Measurements from ENCODE around the gene TAF4. TPM values are rescaled to one million over a fixed set of nuclear protein-coding genes. Genes with fewer than 3 reads are reported as not detected.

The TAF4 gene
- total RNA-seq, 1 donor from 2014 or later: 6.5 TPM

DNA sequence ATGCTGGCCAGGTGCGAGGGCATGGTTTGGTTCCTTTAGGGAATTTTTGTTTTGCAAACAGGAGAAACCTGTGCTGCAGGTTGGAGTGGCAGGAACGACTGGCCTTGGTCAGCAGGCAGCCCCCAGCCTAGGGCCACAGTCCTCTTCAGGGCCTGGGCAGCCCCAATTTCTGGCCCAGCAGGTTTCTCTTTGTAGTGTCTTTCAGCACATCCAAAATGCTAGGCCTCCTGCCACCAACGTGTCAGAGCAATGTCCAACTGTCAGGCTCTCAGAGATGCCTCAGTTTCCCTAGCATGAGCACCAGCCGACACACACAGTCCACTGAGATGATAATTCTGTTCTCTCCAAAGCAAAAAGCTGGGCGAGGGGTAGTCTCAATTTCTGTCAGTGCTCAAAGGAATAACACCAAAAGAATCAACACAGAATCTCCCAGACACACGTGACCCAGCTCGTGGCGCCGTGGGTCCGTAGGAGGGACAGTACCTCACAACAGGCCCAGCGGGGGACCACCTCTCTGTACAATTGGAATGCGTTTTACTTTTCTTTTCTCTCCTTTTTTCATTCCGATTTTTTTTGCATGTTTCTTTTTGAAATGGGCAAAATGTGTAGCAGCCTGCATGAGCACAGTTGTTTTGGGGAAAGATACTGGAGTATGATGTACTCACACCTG is 125.9 kb downstream of the TAF4 start:
- FAIRE-seq: no peak
- no peak for DNase-seq (ENCODE audit: low spot score in 2 of 2)

DNA sequence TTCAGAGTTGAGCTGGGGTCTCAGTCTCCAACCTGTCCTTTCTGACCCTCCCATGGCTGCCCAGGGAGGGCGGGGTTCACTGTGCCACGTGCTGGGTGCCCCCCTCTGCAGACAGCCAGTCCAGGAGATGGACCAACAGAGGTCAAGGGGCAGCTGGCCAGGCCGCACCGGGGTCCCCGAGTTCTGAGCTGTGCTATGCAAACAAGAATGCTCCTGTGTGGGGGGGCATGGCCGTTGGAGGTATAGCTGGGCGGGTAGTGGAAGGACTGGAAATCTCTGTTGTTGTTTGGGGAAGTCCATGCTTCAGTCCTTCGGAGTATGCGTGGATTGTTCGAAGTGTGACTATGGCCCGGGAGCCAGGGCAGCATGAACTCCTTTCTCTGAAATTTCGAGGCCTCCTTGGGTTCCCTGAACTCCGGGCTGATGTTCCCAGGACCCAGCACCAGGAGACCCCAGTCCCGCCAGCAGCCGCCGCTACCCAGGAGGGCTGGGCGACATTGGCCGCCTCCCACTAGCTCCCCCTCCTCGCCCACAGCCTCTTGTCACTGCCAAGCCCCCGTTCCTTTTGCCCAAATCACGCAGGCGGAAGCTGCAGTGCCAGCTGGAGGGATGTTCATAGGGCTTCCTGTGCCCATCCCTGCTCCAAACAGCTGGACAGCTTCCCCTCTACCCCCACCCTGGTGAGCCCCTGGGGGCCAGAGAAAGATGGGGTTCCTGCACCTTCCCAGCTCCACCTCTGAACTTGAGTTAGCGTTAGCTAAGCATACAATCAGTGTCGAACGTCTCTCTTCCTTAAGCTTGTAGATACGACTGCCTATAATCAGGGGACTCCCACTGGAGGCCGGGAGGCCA is 126.6 kb downstream of the TAF4 start:
- DNase-seq (ENCODE audit: low spot score in 2 of 2) (no peak), FAIRE-seq (no peak)

DNA sequence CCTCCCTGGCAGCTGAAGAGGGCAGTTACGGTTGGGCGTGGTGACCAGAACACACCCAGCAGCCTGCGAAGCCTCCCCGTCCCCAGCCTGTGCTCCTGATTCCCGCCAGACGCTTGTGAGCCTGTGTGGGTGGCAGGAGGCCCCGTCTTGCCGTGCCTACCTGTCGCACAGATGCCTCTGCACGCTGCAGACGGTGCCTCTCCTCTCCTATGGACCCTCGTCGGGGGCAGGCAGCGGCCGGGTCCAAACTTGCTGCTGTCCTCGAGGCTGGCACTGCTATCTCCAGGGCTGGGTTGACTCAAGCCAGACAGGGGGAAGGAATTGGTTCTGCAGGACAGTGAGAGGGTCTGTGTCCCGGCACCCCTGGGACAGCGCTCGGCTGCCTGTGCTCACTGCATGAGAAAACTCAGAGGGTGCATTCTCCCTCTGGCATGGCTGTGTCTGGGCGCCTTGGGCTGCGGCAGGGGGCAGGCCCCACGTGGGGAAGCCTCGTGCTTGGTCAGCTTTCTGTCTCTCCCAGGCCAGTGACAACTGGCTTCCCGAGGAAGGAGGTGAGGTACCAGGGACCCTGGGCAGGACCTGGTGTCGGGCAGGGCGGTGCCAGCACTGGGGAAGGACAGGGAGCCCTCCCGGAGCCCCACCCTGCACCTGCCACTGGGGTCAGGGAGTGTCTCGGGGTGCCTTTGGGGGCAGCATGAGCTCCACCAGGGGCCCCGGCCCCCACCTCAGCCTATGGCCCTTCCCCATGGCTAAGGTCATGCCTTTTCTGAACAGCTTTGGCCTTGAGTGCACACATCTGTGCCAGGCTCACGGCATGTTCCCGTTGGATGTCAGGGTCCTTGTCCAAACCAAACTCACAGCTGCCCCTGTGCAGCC is 127.5 kb downstream of the TAF4 start:
- FAIRE-seq (no peak), DNase-seq (ENCODE audit: low spot score in 2 of 2) (no peak)

DNA sequence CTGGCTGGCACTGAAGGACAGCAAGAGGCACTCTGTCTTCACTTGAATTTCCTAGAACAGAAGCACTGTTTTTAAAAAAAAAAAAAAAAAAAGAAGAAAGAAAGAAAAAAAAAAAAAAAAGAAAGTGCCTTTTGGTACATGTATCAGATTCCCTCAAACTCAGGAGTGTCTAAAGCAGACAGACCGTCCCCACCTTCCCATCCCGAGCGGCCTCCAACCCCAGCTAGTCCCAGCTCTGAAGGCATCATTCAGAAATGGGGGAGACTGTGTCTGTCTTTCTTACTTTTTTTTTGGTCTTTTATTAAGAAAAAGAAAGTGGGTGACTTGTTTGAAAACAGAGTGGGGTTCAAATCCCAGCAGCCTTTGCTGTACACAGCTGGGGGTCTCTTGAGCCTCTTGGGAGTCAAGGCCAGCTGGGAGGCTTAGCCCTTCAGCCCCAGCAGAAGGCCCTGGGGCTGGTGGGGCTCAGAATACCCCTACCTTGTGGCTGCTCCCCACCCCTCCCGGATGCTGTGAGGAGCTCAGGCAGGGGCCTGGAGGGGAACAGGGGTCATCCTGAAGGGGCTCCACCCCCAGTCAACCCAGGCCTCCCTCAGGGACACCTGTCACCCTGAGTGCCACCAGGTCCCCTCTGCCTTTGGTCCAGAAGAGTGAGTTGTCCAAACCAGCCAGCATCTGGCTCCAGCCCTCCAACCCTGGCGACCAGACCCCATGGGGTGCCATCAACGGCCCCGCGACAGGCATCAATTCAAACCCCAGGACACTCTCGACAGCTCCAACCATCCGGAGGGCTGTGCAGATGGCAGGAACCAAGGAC is 128.3 kb downstream of the TAF4 start:
- no peak for FAIRE-seq
- no peak for DNase-seq (ENCODE audit: low spot score in 2 of 2)

DNA sequence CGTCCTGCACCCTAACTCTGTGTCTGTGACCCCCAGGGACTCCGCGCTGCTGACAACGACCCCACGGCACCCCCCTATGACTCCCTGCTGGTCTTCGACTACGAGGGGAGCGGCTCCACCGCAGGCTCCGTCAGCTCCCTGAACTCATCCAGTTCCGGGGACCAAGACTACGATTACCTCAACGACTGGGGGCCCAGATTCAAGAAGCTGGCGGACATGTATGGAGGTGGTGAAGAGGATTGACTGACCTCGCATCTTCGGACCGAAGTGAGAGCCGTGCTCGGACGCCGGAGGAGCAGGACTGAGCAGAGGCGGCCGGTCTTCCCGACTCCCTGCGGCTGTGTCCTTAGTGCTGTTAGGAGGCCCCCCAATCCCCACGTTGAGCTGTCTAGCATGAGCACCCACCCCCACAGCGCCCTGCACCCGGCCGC is 129.0 kb downstream of the TAF4 start:
- FAIRE-seq (no peak), DNase-seq (ENCODE audit: low spot score in 2 of 2) (no peak)

DNA sequence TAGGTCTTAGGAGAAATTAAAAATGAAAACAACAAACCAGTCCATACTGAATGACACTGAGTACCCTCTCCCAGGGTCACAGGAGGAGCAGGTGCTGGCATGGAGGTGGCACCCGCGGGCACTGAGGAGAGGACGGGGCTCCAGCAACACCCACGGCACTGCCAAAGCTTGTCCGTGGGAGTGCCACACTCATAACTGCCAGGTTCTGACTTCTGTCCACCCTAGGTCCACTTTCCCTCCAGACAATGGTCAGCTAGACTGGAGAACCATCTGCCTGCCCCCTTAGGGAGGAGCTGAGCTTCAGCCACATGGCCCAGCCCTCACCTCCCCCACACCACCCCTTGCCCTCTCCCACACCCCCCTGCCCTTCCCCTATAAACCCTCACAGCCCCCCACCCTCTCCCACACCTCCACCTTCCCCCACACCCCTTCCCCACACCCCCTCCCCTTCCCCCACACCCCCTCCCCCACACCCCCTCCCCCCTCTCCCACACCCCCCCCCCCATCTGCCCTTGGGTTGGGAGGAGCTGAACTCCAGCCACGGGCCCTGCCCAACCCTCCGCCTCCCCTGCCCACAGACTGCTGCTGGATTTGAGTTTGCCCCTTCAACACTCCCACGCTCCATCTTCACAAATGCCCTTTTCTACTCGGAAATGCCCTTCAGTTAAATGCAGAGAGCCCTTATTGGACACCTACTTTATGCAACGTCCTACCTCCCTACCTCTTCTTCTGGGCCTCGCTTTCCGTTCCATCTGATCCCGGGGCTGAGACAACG is 129.6 kb downstream of the TAF4 start:
- FAIRE-seq (no peak), DNase-seq (ENCODE audit: low spot score in 2 of 2) (no peak)

DNA sequence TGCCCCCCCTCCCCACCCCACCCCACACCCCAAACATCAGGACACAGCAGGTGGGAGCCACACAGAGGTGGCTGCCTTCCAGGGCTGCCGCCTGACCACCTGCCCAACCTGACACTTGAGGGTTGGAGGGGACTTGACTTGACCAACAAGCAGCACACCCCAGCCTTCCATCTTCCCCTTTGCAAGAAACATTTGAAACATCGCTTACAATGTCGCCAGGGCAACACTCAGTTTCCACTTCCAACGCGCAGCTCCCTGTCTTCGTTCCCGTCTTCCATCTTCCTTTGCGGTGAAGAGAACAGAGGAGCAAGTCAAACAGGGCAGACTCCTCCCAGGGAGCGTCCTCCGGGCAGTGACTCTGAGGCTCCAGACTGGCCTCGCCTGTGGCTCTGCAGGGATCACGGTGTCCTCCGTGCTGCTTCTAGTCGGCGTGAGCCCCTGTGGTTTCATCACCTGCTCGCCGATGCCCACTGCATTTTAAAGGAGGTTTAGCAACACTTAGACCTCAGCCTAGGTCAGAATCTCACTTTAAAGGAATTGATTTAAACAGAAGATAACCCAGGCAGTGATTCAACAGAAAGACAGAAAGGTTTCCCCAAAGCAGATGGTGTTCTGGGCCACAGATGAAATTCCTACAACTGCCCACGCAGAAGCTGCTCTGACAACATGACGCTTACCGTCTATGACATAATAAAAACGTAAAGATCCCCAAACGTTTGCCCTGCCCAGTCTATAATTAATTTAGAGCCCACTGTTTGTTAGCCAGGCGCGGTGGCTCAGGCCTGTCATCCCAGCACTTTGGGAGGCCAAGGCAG is 130.8 kb downstream of the TAF4 start:
- FAIRE-seq: no peak
- DNase-seq (ENCODE audit: low spot score in 2 of 2): peak in 1 of 2 donors; percentile 59

DNA sequence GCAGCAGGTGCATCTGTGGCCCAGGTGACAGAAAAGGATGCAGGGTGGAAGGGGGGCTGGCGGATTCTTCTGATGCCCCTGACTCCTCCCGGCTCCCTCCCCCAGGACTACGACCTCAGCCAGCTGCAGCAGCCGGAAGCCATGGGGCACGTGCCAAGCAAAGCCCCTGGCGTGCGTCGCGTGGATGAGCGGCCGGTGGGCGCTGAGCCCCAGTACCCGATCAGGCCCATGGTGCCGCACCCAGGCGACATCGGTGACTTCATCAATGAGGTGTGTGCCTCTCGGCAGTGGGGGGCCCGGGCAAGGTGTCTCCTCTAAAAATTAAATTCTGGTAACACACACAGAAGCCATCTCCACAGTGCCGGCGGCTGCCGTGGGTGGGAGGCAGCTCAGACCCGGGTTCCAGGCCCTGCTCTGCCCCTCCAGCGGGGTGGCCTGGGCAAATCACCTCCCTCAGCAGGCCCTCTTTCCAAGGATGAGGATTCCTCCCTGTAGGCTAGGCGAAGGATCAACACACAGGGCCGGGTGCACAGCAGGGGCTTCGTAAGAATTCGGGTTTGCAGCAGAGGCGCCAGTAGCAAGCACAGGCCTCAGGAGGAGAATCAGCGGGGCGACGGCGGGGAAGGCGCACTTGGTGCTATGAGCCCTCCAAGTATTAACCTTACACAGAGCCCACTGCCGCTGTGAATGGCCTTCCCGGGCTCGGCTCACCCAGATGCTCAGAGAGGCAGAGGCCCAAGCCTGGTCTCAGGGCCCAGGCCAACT is 131.5 kb downstream of the TAF4 start:
- no peak for DNase-seq (ENCODE audit: low spot score in 2 of 2)
- no peak for FAIRE-seq

DNA sequence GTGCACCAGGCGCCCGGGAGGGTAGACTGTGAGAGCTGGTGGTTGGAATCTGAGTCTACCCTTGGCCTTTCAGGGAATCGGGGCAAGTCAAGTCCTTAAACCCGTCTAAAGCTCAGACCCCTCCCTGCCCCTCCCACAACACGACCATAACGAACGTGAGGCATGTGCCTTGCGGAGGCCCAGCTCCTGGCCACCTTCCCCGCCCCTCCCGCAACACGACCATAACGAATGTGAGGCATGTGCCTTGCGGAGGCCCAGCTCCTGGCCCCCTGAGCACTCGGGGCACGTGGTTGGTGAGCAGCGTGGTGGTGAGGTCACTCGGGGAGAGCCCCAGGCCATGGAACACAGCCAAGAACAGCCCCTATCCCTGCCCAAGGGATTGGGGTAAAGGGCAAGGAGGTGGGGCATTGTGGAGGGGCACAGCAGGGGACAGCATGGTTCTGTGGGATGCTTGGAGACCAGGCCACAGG is 132.2 kb downstream of the TAF4 start:
- FAIRE-seq: no peak
- DNase-seq (ENCODE audit: low spot score in 2 of 2): no peak

DNA sequence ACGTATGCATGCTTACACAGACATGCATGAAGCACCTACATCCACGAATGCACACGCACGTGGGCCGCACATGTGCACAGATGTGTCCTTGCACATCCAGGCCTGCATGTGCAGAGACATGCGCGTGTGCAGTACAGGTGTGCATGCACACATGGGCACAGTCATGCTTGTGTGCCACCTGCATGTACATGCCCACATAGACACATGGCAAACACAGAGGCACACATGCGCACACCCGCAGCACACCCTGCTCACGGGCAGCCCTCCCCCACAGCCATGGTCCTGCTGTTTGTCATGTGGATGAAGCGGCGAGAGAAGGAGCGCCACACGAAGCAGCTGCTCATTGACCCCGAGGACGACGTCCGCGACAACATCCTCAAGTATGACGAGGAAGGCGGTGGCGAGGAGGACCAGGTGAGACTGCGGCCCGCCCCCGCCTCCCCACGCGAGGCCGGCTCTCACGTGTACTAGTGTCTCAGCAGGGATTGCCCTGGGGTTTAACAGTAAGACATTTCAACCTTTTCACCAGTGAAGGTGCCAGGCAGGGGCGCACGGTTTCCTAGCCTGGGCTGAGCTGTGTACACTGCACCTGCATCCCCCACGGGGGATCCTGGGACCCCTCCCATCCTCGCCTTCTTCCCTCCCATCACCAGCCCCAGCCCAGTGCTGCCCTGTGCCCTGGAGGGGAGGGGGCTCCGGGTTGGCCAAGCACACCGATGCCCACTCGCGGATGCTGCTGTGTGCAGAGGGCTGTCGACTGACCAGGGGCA is 132.8 kb downstream of the TAF4 start:
- FAIRE-seq: no peak
- DNase-seq (ENCODE audit: low spot score in 2 of 2): no peak

DNA sequence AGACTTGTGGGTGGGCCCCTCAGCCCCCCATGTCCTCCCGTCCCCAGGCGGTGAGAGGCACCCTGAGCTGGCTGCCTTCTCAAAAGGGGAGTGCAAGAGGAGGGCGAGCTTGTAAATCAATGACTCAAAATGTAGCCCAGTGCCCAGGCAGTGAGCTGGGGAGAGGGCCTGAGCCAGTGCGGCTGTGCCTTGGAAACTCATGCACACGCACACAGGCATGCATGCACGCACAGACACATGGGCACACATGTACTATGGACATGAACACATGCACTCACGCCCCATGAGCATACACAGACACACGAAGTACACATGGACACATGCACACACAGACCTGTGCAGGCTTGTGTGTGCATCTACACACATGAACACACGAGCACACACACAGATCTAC is 133.5 kb downstream of the TAF4 start:
- FAIRE-seq: no peak

DNA sequence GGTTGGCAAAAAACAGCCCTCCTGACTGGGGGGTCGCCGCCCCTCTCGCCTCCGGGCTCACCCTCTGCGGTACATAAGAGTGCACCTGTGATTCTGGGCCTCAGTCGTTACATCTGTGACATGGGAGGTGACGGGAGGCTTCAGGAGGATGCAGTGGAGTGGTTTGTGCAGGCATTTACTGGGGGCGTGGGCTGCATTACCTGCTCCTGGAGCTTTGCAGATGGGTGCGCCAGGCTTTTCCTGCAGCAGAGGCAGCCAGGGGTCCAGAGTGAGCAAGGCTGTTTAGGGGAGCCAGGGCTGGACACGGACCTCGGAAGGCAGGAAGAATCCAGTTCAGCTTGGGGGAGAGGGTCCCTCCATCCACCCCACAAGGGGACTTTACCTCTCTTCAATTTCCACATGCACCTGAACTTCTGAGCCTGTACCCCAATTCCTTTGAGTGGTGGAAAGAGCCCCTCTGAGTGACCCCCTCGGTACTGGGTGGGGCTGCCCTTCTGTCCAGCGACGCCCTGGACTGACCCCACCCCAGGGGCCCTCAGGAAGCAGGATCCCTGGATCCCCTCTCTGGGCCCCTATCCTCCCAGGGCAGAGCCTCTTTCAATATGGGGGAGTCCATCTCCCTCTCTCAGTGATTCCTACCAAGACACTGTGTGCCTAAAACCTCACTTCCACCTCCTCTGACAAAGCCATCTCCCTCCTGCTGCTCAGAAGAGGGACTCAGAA is 134.0 kb downstream of the TAF4 start:
- no peak for FAIRE-seq
- DNase-seq (ENCODE audit: low spot score in 2 of 2): no peak

More for the DNA sequence above, 133.5 kb downstream of the TAF4 start:
- DNase-seq (ENCODE audit: low spot score in 2 of 2): no peak

DNA sequence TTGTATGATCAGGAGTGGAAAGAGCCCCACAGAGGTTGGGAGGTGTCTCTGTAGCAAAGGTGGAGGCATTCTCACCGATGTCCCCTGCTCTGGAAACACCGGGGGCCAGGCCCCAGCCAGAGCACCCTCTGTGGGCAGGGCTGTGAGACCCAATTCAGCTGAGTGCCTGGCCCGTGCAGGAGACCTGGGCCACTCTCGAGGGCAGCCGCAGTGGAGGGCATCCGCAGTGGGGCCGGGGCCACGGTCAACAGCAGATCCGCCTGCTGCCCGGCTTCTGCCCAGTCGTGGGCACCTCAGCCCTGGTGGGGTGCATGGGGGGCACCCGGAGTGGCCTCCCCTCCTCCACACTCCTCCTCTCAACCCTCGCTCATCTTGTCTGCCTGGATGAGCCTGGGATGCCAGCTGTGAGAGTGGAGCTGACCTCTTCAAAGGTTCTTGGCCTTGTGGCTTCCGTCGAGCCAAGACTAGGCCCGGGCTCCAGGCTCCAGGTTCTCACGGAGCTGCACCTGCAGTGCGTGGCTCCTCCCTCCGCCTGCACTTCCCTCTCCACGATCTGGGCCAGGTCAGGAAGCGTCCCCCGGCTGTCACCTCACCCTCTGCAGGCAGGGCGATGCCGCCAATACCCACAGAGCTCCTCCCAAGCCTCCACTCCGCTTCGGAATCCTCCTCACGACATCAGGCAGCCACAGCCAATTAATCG is 134.8 kb downstream of the TAF4 start:
- FAIRE-seq (no peak), DNase-seq (ENCODE audit: low spot score in 2 of 2) (no peak)

DNA sequence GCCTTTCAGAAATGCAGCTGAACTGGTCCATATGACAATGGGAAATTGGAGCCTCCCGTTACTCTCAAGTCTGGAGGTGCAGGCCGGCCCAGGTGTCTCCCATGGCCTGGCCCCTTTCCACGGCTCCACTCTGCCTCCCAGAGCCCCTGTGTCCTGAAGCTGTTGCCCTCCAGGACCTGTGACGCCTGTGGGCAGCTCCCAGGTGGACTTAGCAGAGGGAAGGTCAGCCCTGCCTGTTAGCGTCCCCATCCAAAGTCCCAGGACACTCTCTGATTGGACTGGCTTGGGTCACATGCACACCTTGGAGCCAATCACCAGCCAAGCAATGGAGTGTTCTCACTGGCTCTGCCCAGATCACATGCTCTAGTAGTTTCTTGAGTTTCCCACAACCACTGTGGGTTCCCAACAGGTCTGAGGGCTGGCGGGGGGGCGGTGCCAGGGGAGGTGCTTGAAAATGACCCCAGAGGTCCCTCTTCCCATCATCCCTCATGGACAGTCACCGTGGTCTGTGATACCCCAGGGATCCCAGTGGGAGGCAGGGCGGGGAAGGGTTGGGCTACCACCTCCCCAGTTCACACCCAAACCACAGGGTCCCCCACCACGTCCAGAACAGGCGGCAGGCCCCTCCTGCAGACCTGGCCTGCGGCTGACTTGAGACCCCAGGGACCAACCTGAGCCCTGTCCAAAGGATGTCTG is 135.6 kb downstream of the TAF4 start:
- no peak for FAIRE-seq
- DNase-seq (ENCODE audit: low spot score in 2 of 2): no peak

DNA sequence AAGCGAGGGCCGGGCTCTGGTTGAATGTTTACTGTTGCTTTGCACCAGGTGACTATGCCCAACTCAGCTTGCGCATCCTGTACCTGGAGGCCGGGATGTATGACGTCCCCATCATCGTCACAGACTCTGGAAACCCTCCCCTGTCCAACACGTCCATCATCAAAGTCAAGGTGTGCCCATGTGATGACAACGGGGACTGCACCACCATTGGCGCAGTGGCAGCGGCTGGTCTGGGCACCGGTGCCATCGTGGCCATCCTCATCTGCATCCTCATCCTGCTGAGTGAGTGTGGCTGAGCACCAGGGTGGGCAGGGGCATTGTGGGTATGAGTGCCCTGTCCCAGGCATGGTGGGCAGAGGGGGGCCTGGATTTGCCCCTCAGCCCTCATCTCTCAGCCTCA is 136.1 kb downstream of the TAF4 start:
- DNase-seq (ENCODE audit: low spot score in 2 of 2) (no peak), FAIRE-seq (no peak)

Measured in frontal cortex (tissue), 4 donors.